SK-N-SH (cell line): ENCODE results near the gene AMMECR1. TPM values are rescaled to one million over a fixed set of nuclear protein-coding genes. Genes with fewer than 3 reads are reported as not detected.

ENCODE experiments used
- CTCF ChIA-PET: fragments of 300-600, 350-600 bp; formaldehyde crosslinking; extraction: SDS; loops from one replicate; lab custom pipeline; 2021; lab: Yijun Ruan, JAX
- POLR2A ChIA-PET: fragments of 350-600 bp; sonication (Branson Sonifier 250); formaldehyde crosslinking; extraction: SDS; loops from one replicate; lab custom pipeline; 2020; ENCODE audit warnings: antibody characterized with exemption, inconsistent platforms; lab: Yijun Ruan, JAX
- DNase-seq: peaks from one replicate; pipeline ENCODE4 v3.0.0; 2012
- H2AFZ ChIP-seq: fragments of 200-600 bp; sonication (generic); 2 replicates; pipeline ENCODE4 v1.8.1; 2016; ENCODE audit warnings: antibody characterized with exemption, mild to moderate bottlenecking, low read depth
- H3F3A ChIP-seq: fragments of 200-600 bp; sonication (generic); replicated peaks from 2 replicates; pipeline ENCODE3; 2016; ENCODE audit warnings: antibody characterized with exemption, mild to moderate bottlenecking; ENCODE audit not compliant: insufficient read depth
- H3K27ac ChIP-seq, 2 experiments: fragments of 200-500 bp in 1 of 2; fragments of 200-600 bp in 1 of 2; sonication (Bioruptor generic) in 1 of 2; sonication (generic), shearing (Covaris generic) in 1 of 2; 2 replicates each; pipeline versions ENCODE4 v1.5.1 to v1.6.1; 2014 to 2016; ENCODE audit warnings: low read depth in 2 of 2, inconsistent platforms in 1 of 2, low read length in 1 of 2, mild to moderate bottlenecking in 1 of 2, mixed read lengths in 1 of 2
- H3K27me3 ChIP-seq: fragments of 200-600 bp; sonication (generic), shearing (Covaris generic); 2 replicates; pipeline ENCODE4 v1.6.1; 2016; ENCODE audit warnings: mixed run types; ENCODE audit not compliant: insufficient read depth
- H3K36me3 ChIP-seq, 2 experiments: fragments of 200-500 bp in 1 of 2; fragments of 200-600 bp in 1 of 2; sonication (Bioruptor generic) in 1 of 2; sonication (generic) in 1 of 2; replicated peaks in 1 of 2; 2 replicates each; pipeline versions ENCODE3 to v1.5.1; 2014 to 2016; ENCODE audit warnings: low read length in 1 of 2, mild to moderate bottlenecking in 1 of 2; ENCODE audit not compliant: insufficient read depth in 2 of 2, control insufficient read depth in 1 of 2
- H3K4me1 ChIP-seq, 2 experiments: fragments of 200-500 bp in 1 of 2; fragments of 200-600 bp in 1 of 2; sonication (Bioruptor generic) in 1 of 2; sonication (generic), shearing (Covaris generic) in 1 of 2; 2 replicates each; pipeline versions ENCODE4 v1.5.1 to v1.6.1; 2014 to 2016; ENCODE audit warnings: low read depth in 1 of 2, low read length in 1 of 2, mixed run types in 1 of 2; ENCODE audit not compliant: insufficient read depth in 2 of 2, control insufficient read depth in 1 of 2
- H3K4me2 ChIP-seq: fragments of 200-600 bp; sonication (generic), shearing (Covaris generic); 2 replicates; pipeline ENCODE4 v1.6.1; 2017; ENCODE audit warnings: mixed run types
- H3K4me3 ChIP-seq, 2 experiments: fragments of 200-500 bp in 1 of 2; fragments of 200-600 bp in 1 of 2; sonication (Bioruptor generic) in 1 of 2; sonication (generic), shearing (Covaris generic) in 1 of 2; 2 replicates each; pipeline versions ENCODE4 v1.5.1 to v1.8.1; 2014 to 2016; ENCODE audit warnings: low read depth in 2 of 2, inconsistent platforms in 1 of 2, low read length in 1 of 2, mild to moderate bottlenecking in 1 of 2, mixed read lengths in 1 of 2, moderate library complexity in 1 of 2
- H3K79me2 ChIP-seq: fragments of 200-600 bp; sonication (generic); 2 replicates; pipeline ENCODE4 v1.8.1; 2017; ENCODE audit warnings: mild to moderate bottlenecking; ENCODE audit not compliant: insufficient read depth
- H3K9ac ChIP-seq: fragments of 200-600 bp; sonication (generic); 2 replicates; pipeline ENCODE4 v1.6.1; 2017; ENCODE audit warnings: mixed run types
- H3K9me2 ChIP-seq: fragments of 200-600 bp; sonication (generic); 2 replicates; pipeline ENCODE4 v1.6.1; 2017; ENCODE audit warnings: mixed run types
- H3K9me3 ChIP-seq: fragments of 200-600 bp; sonication (generic); 2 replicates; pipeline ENCODE4 v1.6.1; 2017; ENCODE audit warnings: mixed run types, mild to moderate bottlenecking, moderate library complexity
- H4K20me1 ChIP-seq: fragments of 200-600 bp; sonication (generic); 2 replicates; pipeline ENCODE4 v1.6.1; 2017; ENCODE audit warnings: mild to moderate bottlenecking, mixed run types; ENCODE audit not compliant: insufficient read depth
- CHD2 ChIP-seq: fragments of 150-350 bp; IDR thresholded peaks from 2 replicates; pipeline ENCODE4 v1.6.1; 2018; ENCODE audit warnings: low read length; ENCODE audit not compliant: partially characterized antibody
- CTCF ChIP-seq: fragments of 200-600 bp; sonication (generic); IDR thresholded peaks from 2 replicates; pipeline ENCODE4 v1.6.1; 2017; ENCODE audit warnings: antibody characterized with exemption, mild to moderate bottlenecking, moderate library complexity
- EP300 ChIP-seq, 2 experiments: IDR thresholded peaks; 2 replicates each; pipeline versions ENCODE4 v1.4.0 to v1.6.1; 2012; ENCODE audit warnings: borderline replicate concordance in 1 of 2, low read depth in 1 of 2, low read length in 1 of 2
- FOSL2 ChIP-seq: IDR thresholded peaks from 2 replicates; pipeline ENCODE4 v1.4.0; 2012; ENCODE audit warnings: low read depth, mild to moderate bottlenecking, moderate library complexity, borderline replicate concordance
- FOXJ3 ChIP-seq: sonication (generic); formaldehyde crosslinking; IDR thresholded peaks from 2 replicates; pipeline ENCODE4 v1.5.1; 2020; ENCODE audit warnings: mild to moderate bottlenecking, missing genetic modification reagents
- FOXM1 ChIP-seq: IDR thresholded peaks from 2 replicates; pipeline ENCODE4 v1.4.0; 2012; ENCODE audit warnings: low read depth, mild to moderate bottlenecking
- GATA2 ChIP-seq: sonication (generic); formaldehyde crosslinking; IDR thresholded peaks from 2 replicates; pipeline ENCODE4 v1.5.0; 2020; ENCODE audit warnings: mild to moderate bottlenecking, missing genetic modification reagents
- IRF3 ChIP-seq: fragments of 150-350 bp; IDR thresholded peaks from 2 replicates; pipeline ENCODE4 v1.6.1; 2016; ENCODE audit warnings: mild to moderate bottlenecking, low read depth, low read length
- JUND ChIP-seq: IDR thresholded peaks from 2 replicates; pipeline ENCODE4 v1.4.0; 2012
- MEF2A ChIP-seq: IDR thresholded peaks from 2 replicates; pipeline ENCODE4 v1.4.0; 2012; ENCODE audit warnings: low read depth, borderline replicate concordance
- MXI1 ChIP-seq: IDR thresholded peaks from 2 replicates; pipeline ENCODE4 v1.6.1; 2012; ENCODE audit warnings: mild to moderate bottlenecking, low read depth, low read length, improper control_type of control experiment
- NFIC ChIP-seq: IDR thresholded peaks from 2 replicates; pipeline ENCODE4 v1.4.0; 2012; ENCODE audit warnings: borderline replicate concordance
- NRF1 ChIP-seq: IDR thresholded peaks from 2 replicates; pipeline ENCODE4 v1.6.1; 2012; ENCODE audit warnings: low read depth, mild to moderate bottlenecking, low read length
- RAD21 ChIP-seq: IDR thresholded peaks from 2 replicates; pipeline ENCODE4 v1.6.1; 2012; ENCODE audit warnings: mild to moderate bottlenecking, low read length
- RCOR1 ChIP-seq: fragments of 150-350 bp; IDR thresholded peaks from 2 replicates; pipeline ENCODE4 v1.6.1; 2017; ENCODE audit warnings: antibody characterized with exemption, low read length
- RFX5 ChIP-seq: IDR thresholded peaks from 2 replicates; pipeline ENCODE4 v1.6.1; 2012; ENCODE audit warnings: mild to moderate bottlenecking, improper control_type of control experiment, low read length
- SIN3A ChIP-seq: IDR thresholded peaks from 2 replicates; pipeline ENCODE4 v1.6.1; 2012; ENCODE audit warnings: low read depth, mild to moderate bottlenecking, low read length, moderate library complexity, borderline replicate concordance
- SMC3 ChIP-seq: IDR thresholded peaks from 2 replicates; pipeline ENCODE4 v1.6.1; 2012; ENCODE audit warnings: low read depth, low read length, improper control_type of control experiment
- TCF12 ChIP-seq: IDR thresholded peaks from 2 replicates; pipeline ENCODE4 v1.4.0; 2012
- ZBTB33 ChIP-seq: IDR thresholded peaks from 2 replicates; pipeline ENCODE4 v1.4.0; 2012; ENCODE audit warnings: low read depth, borderline replicate concordance
- WGBS: methylation state at CpG from one replicate; pipeline ENCODE4 v1.1.6; 2017; ENCODE audit warnings: low lambda C conversion rate; 5-methylcytosine and 5-hydroxymethylcytosine counted together
- polyA plus RNA-seq, 3 experiments: library from polyadenylated mRNA; depleted of rRNA; stranded (reverse); fragments of >200 nt; gene quantifications; 2 replicates each; pipeline ENCODE4 v1.2.3, GENCODE V29; 2012
- TF ChIP-seq, protein P1 (sequence below): IDR thresholded peaks from 2 replicates; pipeline ENCODE4 v1.4.0; 2012; ENCODE audit warnings: low read depth
- TF ChIP-seq, protein P2 (sequence below): fragments of 150-350 bp; IDR thresholded peaks from 2 replicates; pipeline ENCODE4 v1.6.1; 2017; ENCODE audit warnings: antibody characterized with exemption, low read length, low read depth, borderline replicate concordance

AMMECR1 gene
- polyA plus RNA-seq, 1 of the 3 experiments (the other 2 are of a cell fraction) = 1.3 TPM

- Histone ChIP-seq H3K79me2 (no peaks in the 10 kb centered on the region), H4K20me1 (no peaks in the 10 kb centered on the region), H3F3A (no peaks in the 10 kb centered on the region), H3K27ac (no peak overlapping the region), H3K27me3 (no peaks in the 10 kb centered on the region), H3K4me1 (no peaks in the 10 kb centered on the region; a peak in 1 of 4 replicates), H3K4me2 (no peak overlapping the region), H3K9ac (no peak overlapping the region), H3K9me3 (no peaks in the 10 kb centered on the region), H3K36me3 (no peaks in the 10 kb centered on the region), H3K4me3 (no peak overlapping the region), H3K9me2 (no peaks in the 10 kb centered on the region), H2AFZ (no peak overlapping the region)
- DNase-seq = no peak
- WGBS = 47% methylated on average over 4 of the region's 4 CpGs
- no peak for TF ChIP-seq RFX5
- TF ChIP-seq IRF3 = no peak
- no peak for TF ChIP-seq CTCF
- no peak for TF ChIP-seq JUND
- no peak for TF ChIP-seq NFIC
- TF ChIP-seq FOSL2 = no peak
- no peak for TF ChIP-seq MXI1
- ChIA-PET POLR2A (no interaction called here), CTCF (interaction anchor here (0.8 to 19.4 kb wide), 5 partner anchors 8 to 245 kb away, joined by 4 to 315 read pairs (median 6); no protein-coding TSS in a partner anchor)
These were observed 149.3 kb downstream of the AMMECR1 start for GRCh38 chrX:110168585-110168984.

DNA sequence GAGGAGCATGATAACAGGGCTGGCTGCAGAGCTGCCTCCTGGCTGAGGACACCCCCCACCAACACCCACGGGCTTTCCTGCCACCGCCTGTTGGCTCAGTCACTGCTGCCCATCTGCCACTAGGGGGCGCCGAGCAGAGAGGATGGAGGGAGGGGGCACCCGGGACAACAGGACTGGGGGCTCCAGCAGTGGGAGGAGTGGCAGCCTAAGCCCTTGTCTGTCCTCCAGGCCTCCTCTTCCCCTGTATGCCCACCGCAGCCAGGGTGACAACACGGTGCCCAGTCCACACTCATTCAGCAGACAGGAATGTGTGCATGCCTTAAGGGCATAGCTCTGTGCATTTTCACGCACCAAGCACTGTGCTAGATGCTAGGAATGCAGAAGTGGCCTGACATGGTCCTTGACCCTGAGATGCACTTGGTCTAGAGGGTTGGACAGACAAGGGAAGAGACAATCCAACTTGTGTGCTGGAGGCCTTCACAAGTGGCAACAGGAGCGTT, 149.9 kb downstream of the AMMECR1 start:
- H3K4me2 ChIP-seq = no peak overlapping the region
- 63% methylated on average over 1 of the region's 9 CpGs for WGBS
- no peak overlapping the region for H3K9ac ChIP-seq
- H3K79me2 ChIP-seq = no peaks in the 10 kb centered on the region
- H3K4me3 ChIP-seq = no peak overlapping the region
- no peaks in the 10 kb centered on the region; a peak in 1 of 4 replicates for H3K4me1 ChIP-seq
- no peaks in the 10 kb centered on the region for H3K9me2 ChIP-seq
- ChIA-PET POLR2A (no interaction called here), CTCF (interaction anchor here (0.8 to 19.4 kb wide), 5 partner anchors 8 to 246 kb away, joined by 4 to 315 read pairs (median 6); no protein-coding TSS in a partner anchor)
- H3K27ac ChIP-seq = no peak overlapping the region
- H2AFZ ChIP-seq = no peak overlapping the region
- H3F3A ChIP-seq = no peaks in the 10 kb centered on the region
- H4K20me1 ChIP-seq = no peaks in the 10 kb centered on the region
- no peaks in the 10 kb centered on the region for H3K27me3 ChIP-seq
- DNase-seq = peak; percentile 43
- no peaks in the 10 kb centered on the region for H3K9me3 ChIP-seq
- no peaks in the 10 kb centered on the region for H3K36me3 ChIP-seq
- TF ChIP-seq NRF1 = no peak
- TF ChIP-seq SIN3A = no peak
- no peak for TF ChIP-seq GATA2 (CRISPR knock-in tag)
- TF ChIP-seq, protein P1, sequence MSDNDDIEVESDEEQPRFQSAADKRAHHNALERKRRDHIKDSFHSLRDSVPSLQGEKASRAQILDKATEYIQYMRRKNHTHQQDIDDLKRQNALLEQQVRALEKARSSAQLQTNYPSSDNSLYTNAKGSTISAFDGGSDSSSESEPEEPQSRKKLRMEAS = no peak
- TF ChIP-seq, protein P2, sequence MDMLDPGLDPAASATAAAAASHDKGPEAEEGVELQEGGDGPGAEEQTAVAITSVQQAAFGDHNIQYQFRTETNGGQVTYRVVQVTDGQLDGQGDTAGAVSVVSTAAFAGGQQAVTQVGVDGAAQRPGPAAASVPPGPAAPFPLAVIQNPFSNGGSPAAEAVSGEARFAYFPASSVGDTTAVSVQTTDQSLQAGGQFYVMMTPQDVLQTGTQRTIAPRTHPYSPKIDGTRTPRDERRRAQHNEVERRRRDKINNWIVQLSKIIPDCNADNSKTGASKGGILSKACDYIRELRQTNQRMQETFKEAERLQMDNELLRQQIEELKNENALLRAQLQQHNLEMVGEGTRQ = no peak
- TF ChIP-seq SMC3 = 0 out of 2 replicates have a peak, but pooled peaks have one; percentile 22
- no peak for TF ChIP-seq CHD2
- no peak for TF ChIP-seq EP300 (IDR thresholded peaks at IDR 0.05; ENCODE audit: borderline replicate concordance in 1 of 2, low read depth in 1 of 2, low read length in 1 of 2)
- TF ChIP-seq MEF2A = no peak
- TF ChIP-seq FOXM1 = no peak
- TF ChIP-seq RAD21 = peak; percentile 32
- TF ChIP-seq JUND = no peak
- TF ChIP-seq RCOR1 = no peak
- TF ChIP-seq FOXJ3 = no peak
- TF ChIP-seq ZBTB33 = no peak
- TF ChIP-seq TCF12 = no peak
